ENCODE data around the gene SH3GLB1.
"Not testable (repeated sequence)": the region's sequence is repeated elsewhere in the genome, so short reads cannot be mapped to it uniquely, and the experiment has no call there.

The SH3GLB1 gene

GRCh38 chr1:86704458-86704971 is at the start of gene SH3GLB1:
Gene SH3GLB1 (plus strand): TSS chr1:86704576. CDS start chr1:86704900, 324 bp downstream.
- in situ Hi-C loops (cut with HindIII; ENCODE audit: low pct_ligation_motif_present, low pct_unique_long_range_greater_than_20kb, low sequenced_read_pairs) = no loop called here
- DNase-seq = peak; percentile 86

GRCh38 chr1:86658381-86658780 is 46.0 kb upstream of the SH3GLB1 start:
- DNase-seq; in situ Hi-C loops (cut with HindIII; ENCODE audit: low pct_ligation_motif_present, low pct_unique_long_range_greater_than_20kb, low sequenced_read_pairs): not testable (repeated sequence)

DNA sequence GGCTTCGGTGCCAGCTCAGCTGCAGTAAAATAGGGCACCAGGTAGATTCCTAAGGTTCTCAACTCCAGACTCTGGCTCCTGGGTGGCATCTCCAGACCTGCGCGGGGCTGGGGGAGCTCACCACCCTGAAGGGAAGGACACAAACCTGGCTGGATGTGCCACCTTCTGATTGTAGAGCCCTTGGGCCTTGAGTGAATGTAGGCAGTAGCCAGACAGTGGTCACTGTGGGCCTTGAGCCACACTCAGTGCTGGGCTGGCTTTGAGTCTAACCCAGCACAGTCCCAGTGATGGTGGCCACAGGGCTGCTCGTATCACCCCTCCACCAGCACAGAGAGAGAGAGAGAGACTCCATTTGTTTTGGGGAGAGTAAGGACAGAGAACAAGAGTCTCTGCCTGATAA is 38.0 kb upstream of the SH3GLB1 start:
- no peak for DNase-seq
- in situ Hi-C loops (cut with HindIII; ENCODE audit: low pct_ligation_motif_present, low pct_unique_long_range_greater_than_20kb, low sequenced_read_pairs) = no loop called here

GRCh38 chr1:86687595-86687994 is 16.8 kb upstream of the SH3GLB1 start:
- DNase-seq = peak; percentile 18
- in situ Hi-C loops (cut with HindIII; ENCODE audit: low pct_ligation_motif_present, low pct_unique_long_range_greater_than_20kb, low sequenced_read_pairs) = no loop called here

GRCh38 chr1:86692641-86693040 is 11.7 kb upstream of the SH3GLB1 start:
- DNase-seq = no peak
- in situ Hi-C loops (cut with HindIII; ENCODE audit: low pct_ligation_motif_present, low pct_unique_long_range_greater_than_20kb, low sequenced_read_pairs) = no loop called here

DNA sequence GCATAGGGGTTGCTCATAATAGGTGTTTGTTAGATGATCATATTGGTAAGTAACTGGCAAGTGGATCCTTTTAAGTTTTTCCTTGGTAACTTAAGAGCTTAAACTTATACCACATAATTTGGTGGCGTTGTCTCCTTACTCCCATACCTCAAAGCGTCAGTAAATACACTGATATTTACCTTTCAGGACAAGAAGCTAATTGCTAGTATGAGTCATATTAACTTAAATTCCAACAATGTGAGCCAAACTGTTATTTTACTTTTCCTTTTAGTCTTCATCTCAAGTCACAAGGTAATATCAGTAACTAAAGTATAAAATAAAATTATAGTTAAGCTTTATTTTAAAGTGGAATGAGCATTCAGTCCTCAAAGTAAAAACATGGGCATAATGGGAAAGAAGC is 9.0 kb upstream of the SH3GLB1 start:
- in situ Hi-C loops (cut with HindIII; ENCODE audit: low pct_ligation_motif_present, low pct_unique_long_range_greater_than_20kb, low sequenced_read_pairs) = no loop called here
- no peak for DNase-seq

DNA sequence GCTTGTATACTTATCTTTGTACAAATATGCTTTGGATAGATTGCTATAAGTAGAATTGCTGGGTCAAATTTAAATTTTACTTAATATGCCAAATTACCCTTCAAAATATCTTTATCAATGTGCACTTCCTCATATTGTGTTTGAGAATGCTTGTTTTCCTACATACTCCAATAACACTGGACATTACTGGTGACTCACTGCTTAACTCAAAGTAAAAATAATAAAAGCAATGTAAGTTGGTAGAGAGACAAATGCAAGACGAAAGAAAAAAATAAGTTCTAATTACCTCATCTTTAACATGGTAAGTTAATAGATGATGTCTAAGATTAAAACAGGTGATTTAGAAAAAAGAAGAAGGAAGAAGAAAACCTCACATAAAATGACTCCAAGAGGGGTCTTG is 7.9 kb upstream of the SH3GLB1 start:
- in situ Hi-C loops (cut with HindIII; ENCODE audit: low pct_ligation_motif_present, low pct_unique_long_range_greater_than_20kb, low sequenced_read_pairs) = no loop called here
- DNase-seq = no peak

- DNase-seq = no peak
- in situ Hi-C loops (cut with HindIII; ENCODE audit: low pct_ligation_motif_present, low pct_unique_long_range_greater_than_20kb, low sequenced_read_pairs) = no loop called here
Observed at GRCh38 chr1:86699186-86699585, 5.2 kb upstream of the SH3GLB1 start.

DNA sequence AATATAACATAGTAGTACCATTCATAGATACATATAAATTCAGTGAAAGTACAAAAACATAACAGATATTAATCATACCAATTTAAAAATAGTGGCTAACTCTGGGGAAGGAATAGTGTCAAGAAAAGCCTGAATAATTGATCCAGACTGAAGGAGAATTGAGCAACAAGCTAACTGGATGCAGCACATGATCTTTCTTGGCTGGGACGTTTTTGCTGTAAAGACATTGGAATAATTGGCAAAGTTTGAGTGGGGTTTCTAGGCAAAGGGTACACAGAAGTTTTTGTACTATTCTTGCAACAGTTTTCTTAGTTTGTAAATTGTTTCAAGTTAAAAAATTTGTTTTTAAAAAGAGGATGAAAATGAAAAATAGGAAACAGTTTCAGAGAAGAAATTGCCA is 2.6 kb upstream of the SH3GLB1 start:
- in situ Hi-C loops (cut with HindIII; ENCODE audit: low pct_ligation_motif_present, low pct_unique_long_range_greater_than_20kb, low sequenced_read_pairs) = no loop called here
- DNase-seq = no peak

- in situ Hi-C loops (cut with HindIII; ENCODE audit: low pct_ligation_motif_present, low pct_unique_long_range_greater_than_20kb, low sequenced_read_pairs); DNase-seq: not testable (repeated sequence)
Observed at GRCh38 chr1:86702954-86703494, 1.4 kb upstream of the SH3GLB1 start.

DNA sequence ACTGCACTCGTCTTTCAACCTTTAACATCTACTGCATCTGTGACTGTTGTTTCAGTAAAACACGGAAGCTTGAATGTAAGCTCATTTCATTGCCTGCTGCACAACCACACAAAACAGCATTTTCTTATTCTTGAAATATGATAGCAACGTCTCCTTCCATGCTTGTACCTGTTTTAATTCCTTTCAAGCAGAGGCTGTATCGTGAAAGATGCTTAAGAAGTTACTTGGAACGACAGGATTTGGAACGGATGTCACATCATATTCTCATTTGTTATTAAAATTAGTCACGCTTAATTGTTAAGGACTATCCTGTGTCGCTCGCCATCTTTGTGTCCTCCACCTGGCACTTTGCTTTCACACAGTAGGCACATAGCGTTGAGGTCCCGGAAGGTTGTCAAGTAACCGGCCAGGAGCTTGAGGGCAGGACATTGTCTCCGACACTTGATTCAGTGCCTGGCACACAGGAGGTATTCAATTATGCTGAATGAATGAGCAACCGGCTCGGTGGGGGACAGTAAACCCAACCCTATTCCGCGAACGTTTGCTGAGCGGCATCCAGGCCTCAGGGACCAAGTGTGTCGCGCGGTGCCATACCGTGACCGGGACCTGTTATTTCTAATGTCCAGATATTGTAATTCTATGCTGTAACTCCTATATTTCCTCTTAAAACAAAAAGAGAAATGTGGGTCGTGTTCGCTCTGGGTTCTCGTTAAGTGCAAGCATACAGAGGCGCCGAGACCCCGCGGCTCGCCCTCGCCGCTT is 499 bp upstream of the SH3GLB1 start:
- peak; percentile 38 for DNase-seq

GRCh38 chr1:86704972-86705664 is 742 bp downstream of the SH3GLB1 start:
- peak; percentile 60 for DNase-seq
- in situ Hi-C loops (cut with HindIII; ENCODE audit: low pct_ligation_motif_present, low pct_unique_long_range_greater_than_20kb, low sequenced_read_pairs) = no loop called here

More for the DNA sequence above, 499 bp upstream of the SH3GLB1 start:
- in situ Hi-C loops (cut with HindIII; ENCODE audit: low pct_ligation_motif_present, low pct_unique_long_range_greater_than_20kb, low sequenced_read_pairs) = no loop called here

- in situ Hi-C loops (cut with HindIII; ENCODE audit: low pct_ligation_motif_present, low pct_unique_long_range_greater_than_20kb, low sequenced_read_pairs) = no loop called here
- peak; percentile 7 for DNase-seq
Observed at GRCh38 chr1:86705665-86705985, 1.2 kb downstream of the SH3GLB1 start.

DNA sequence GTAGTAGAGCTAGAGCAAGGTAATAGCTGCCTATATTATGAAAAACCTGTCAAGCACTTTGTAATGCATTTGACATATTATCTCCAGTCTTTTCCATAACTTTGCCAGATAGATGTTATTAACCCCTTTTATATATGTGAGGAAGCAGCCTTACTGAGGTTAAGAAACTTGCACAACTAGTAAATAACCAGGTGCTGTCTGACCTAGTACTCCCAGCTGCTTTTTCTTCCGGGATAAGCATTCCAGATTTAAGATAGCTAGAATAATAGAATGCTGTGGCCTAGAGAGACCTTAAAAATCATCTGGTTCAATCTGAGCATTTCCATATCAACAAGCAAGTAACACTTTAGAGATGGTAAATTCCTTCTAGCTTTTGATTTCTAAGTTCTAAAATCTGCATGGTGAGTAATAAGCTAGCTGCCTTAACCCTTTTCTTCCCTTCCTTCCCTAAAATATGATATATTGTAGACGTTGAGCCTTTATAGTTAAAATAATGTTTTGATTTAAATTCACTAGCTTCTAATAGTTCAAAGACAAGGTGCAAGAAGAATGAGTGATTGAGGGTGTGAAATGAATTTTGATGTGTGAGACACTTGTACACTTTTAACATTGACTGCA is 1.8 kb downstream of the SH3GLB1 start:
- no peak for DNase-seq
- in situ Hi-C loops (cut with HindIII; ENCODE audit: low pct_ligation_motif_present, low pct_unique_long_range_greater_than_20kb, low sequenced_read_pairs) = no loop called here

- in situ Hi-C loops (cut with HindIII; ENCODE audit: low pct_ligation_motif_present, low pct_unique_long_range_greater_than_20kb, low sequenced_read_pairs) = no loop called here
- DNase-seq = no peak
Observed at GRCh38 chr1:86708920-86709319, 4.5 kb downstream of the SH3GLB1 start.

DNA sequence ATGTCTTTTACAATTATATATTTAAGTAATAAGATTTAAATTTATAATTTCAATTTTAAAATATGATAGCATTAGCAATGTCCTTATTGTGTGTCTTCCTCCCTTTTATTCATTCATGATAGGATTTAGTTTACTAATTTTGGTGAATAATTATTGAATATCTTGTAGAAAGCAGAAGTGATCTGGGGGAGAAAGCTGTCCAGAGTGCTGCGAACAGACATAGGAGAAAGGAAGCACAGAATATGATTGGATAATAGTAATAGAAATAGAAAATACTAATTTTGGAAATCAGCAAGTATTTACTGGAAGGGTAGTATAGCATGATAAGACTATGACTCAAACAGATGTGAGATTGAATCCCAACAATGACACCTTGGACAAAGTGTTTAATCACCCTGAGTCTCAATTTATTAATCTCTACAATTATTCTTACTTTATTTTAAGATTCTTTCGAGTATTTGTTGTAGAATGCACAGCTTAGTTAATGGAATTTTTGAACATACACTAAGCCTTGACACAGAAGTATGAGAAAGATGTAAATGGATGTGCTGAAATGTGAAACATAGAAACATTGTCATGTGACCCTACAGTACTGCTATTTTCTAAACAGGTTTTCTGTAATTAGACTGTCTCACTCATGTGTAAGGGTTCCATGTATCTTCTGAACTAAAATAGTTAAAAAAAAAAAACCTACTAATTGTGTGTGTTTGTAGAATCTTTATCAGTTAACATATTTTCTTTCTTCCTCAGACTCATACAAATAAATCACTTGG is 7.9 kb downstream of the SH3GLB1 start:
- in situ Hi-C loops (cut with HindIII; ENCODE audit: low pct_ligation_motif_present, low pct_unique_long_range_greater_than_20kb, low sequenced_read_pairs) = no loop called here
- no peak for DNase-seq

- in situ Hi-C loops (cut with HindIII; ENCODE audit: low pct_ligation_motif_present, low pct_unique_long_range_greater_than_20kb, low sequenced_read_pairs) = no loop called here
- DNase-seq = no peak
Observed at GRCh38 chr1:86713477-86713876, 9.1 kb downstream of the SH3GLB1 start.

DNA sequence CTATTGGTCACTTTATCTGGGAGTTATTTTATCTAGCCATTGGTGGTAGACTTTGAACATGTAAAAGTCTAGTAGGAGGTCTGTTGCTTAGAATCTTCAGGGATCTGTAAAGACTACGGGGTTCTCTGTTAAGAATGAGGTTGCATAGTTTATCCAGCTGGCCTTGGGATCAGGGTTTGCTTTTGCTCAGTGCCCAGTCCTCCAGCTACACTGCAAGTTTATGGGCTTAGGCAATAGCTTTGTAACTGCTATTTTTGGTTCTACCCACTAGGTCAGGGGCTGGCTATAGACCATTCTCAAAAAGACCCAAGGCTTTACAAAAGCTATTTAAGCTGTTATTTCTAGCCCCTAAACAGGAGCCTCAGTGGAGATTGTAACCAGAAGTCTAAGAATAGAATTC is 9.8 kb downstream of the SH3GLB1 start:
- in situ Hi-C loops (cut with HindIII; ENCODE audit: low pct_ligation_motif_present, low pct_unique_long_range_greater_than_20kb, low sequenced_read_pairs) = no loop called here
- no peak for DNase-seq

Data from ACHN (cell line).